Measurements from ENCODE around the gene ONECUT2.

The ONECUT2 gene

DNA sequence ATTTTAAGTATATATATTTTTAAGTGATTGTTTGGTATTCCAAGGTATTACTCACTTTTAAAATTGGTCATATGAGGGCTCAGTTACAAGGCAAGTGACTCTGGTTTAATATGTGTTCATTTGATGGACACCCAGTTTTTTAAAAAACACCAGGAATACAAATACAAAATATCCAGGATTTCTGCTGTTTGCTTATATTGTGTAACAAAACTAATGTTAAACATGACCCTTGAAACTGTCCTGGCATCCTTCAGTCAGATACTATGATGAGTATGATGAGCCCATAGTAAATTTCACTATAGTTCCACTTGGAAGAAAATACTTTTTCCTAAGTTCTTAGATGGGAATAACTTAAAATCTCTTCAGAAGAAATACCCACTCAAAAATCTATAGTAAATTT is 11.4 kb upstream of the ONECUT2 start:
- Histone ChIP-seq H3K4me3 (ENCODE audit: low read length, poor library complexity, severe bottlenecking) (no peak overlapping the region), H3K9me2 (replicated peaks; ENCODE audit: low read depth, low read length) (no peaks in the 10 kb centered on the region), H4K20me1 (ENCODE audit: insufficient read depth, low read length, poor library complexity, severe bottlenecking) (no peaks in the 10 kb centered on the region), H3K9me3 (ENCODE audit: insufficient read depth, low read depth, low read length) (no peaks in the 10 kb centered on the region), H3K27me3 (ENCODE audit: insufficient read depth, low read length, poor library complexity, severe bottlenecking) (no peaks in the 10 kb centered on the region), H2AFZ (ENCODE audit: low read length) (no peak overlapping the region), H3K4me1 (ENCODE audit: insufficient read depth, low read length, poor library complexity, severe bottlenecking) (no peaks in the 10 kb centered on the region), H3F3A (ENCODE audit: low read depth) (no peaks in the 10 kb centered on the region), H3K79me2 (ENCODE audit: insufficient read depth, low read length) (no peaks in the 10 kb centered on the region), H3K9ac (ENCODE audit: low read depth, low read length, poor library complexity, severe bottlenecking) (no peak overlapping the region), H3K36me3 (ENCODE audit: insufficient read depth, low read length) (no peaks in the 10 kb centered on the region), H3K4me2 (ENCODE audit: low read depth, low read length, poor library complexity, severe bottlenecking) (no peak overlapping the region)
- TF ChIP-seq EZH2phosphoT487 (IDR thresholded peaks at IDR 0.05; ENCODE audit: borderline replicate concordance) = no peak
- TF ChIP-seq, protein P1, sequence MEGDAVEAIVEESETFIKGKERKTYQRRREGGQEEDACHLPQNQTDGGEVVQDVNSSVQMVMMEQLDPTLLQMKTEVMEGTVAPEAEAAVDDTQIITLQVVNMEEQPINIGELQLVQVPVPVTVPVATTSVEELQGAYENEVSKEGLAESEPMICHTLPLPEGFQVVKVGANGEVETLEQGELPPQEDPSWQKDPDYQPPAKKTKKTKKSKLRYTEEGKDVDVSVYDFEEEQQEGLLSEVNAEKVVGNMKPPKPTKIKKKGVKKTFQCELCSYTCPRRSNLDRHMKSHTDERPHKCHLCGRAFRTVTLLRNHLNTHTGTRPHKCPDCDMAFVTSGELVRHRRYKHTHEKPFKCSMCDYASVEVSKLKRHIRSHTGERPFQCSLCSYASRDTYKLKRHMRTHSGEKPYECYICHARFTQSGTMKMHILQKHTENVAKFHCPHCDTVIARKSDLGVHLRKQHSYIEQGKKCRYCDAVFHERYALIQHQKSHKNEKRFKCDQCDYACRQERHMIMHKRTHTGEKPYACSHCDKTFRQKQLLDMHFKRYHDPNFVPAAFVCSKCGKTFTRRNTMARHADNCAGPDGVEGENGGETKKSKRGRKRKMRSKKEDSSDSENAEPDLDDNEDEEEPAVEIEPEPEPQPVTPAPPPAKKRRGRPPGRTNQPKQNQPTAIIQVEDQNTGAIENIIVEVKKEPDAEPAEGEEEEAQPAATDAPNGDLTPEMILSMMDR (conservative IDR thresholded peaks at IDR 0.05; ENCODE audit: low read length) = no peak

DNA sequence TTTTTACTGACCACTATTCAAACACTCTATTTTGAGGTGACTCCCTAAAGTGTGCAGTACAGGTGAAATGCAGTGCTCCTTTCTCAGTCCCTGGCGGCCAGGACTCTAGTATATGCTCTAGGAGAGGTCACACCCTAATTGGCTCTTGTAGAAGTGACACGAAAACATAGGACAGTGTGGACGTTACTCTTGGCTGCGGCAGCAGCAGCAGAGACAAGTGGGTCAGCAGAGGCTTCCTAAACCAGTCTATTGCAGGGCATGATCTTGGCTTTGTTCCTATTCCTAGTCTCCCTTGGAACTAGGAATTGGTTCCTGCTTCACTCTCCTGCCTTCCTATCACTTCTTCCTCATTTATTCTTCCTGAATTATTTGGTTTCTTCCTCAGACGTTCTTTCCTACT is 10.1 kb upstream of the ONECUT2 start:
- Histone ChIP-seq H3K4me2 (ENCODE audit: low read depth, low read length, poor library complexity, severe bottlenecking) (no peak overlapping the region), H3K79me2 (ENCODE audit: insufficient read depth, low read length) (no peaks in the 10 kb centered on the region), H3K9me3 (ENCODE audit: insufficient read depth, low read depth, low read length) (no peaks in the 10 kb centered on the region), H2AFZ (ENCODE audit: low read length) (no peak overlapping the region), H3K9me2 (replicated peaks; ENCODE audit: low read depth, low read length) (no peaks in the 10 kb centered on the region), H3F3A (ENCODE audit: low read depth) (no peaks in the 10 kb centered on the region), H4K20me1 (ENCODE audit: insufficient read depth, low read length, poor library complexity, severe bottlenecking) (no peaks in the 10 kb centered on the region), H3K4me3 (ENCODE audit: low read length, poor library complexity, severe bottlenecking) (no peak overlapping the region), H3K4me1 (ENCODE audit: insufficient read depth, low read length, poor library complexity, severe bottlenecking) (no peaks in the 10 kb centered on the region), H3K36me3 (ENCODE audit: insufficient read depth, low read length) (no peaks in the 10 kb centered on the region), H3K27me3 (ENCODE audit: insufficient read depth, low read length, poor library complexity, severe bottlenecking) (no peaks in the 10 kb centered on the region), H3K9ac (ENCODE audit: low read depth, low read length, poor library complexity, severe bottlenecking) (no peak overlapping the region)
- TF ChIP-seq EZH2phosphoT487 (IDR thresholded peaks at IDR 0.05; ENCODE audit: borderline replicate concordance) = no peak
- TF ChIP-seq, protein P1 (conservative IDR thresholded peaks at IDR 0.05; ENCODE audit: low read length) = no peak

DNA sequence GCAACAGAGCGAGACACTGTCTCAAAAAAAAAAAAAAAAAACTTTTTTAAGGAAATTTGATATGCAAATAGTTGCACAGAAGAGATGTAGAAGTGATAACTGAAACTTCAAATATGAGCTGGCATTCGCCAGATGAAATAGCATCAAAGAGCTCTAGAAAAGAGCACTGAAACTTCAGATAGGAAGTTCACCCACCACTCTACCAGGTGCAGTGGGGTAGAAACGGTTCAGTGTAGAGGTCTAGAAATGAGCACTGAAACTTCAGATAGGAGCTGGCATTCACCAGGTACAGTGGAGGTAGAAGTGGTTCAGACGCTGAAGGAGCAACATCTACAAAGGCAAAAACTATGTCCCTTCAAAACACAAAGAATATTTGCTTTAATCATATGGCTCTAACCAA is 9.0 kb upstream of the ONECUT2 start:
- no peak overlapping the region for H3K4me2 ChIP-seq (ENCODE audit: low read depth, low read length, poor library complexity, severe bottlenecking)
- no peaks in the 10 kb centered on the region for H3K27me3 ChIP-seq (ENCODE audit: insufficient read depth, low read length, poor library complexity, severe bottlenecking)
- no peaks in the 10 kb centered on the region for H4K20me1 ChIP-seq (ENCODE audit: insufficient read depth, low read length, poor library complexity, severe bottlenecking)
- H3K9me2 ChIP-seq (replicated peaks; ENCODE audit: low read depth, low read length) = no peaks in the 10 kb centered on the region
- TF ChIP-seq EZH2phosphoT487 (IDR thresholded peaks at IDR 0.05; ENCODE audit: borderline replicate concordance) = no peak
- TF ChIP-seq, protein P1 (conservative IDR thresholded peaks at IDR 0.05; ENCODE audit: low read length) = no peak
- H3K9me3 ChIP-seq (ENCODE audit: insufficient read depth, low read depth, low read length) = no peaks in the 10 kb centered on the region
- H3K4me1 ChIP-seq (ENCODE audit: insufficient read depth, low read length, poor library complexity, severe bottlenecking) = no peaks in the 10 kb centered on the region
- H3K36me3 ChIP-seq (ENCODE audit: insufficient read depth, low read length) = no peaks in the 10 kb centered on the region
- no peak overlapping the region for H2AFZ ChIP-seq (ENCODE audit: low read length)
- no peaks in the 10 kb centered on the region for H3F3A ChIP-seq (ENCODE audit: low read depth)
- H3K79me2 ChIP-seq (ENCODE audit: insufficient read depth, low read length) = no peaks in the 10 kb centered on the region
- no peak overlapping the region for H3K9ac ChIP-seq (ENCODE audit: low read depth, low read length, poor library complexity, severe bottlenecking)
- H3K4me3 ChIP-seq (ENCODE audit: low read length, poor library complexity, severe bottlenecking) = no peak overlapping the region
